HG02798 (cell line): Measurements from ENCODE around the gene CCDC6.
"Not testable (repeated sequence)": the region's sequence is repeated elsewhere in the genome, so short reads cannot be mapped to it uniquely, and the experiment has no call there.

ENCODE experiments used
- ATAC-seq: cut with Tn5 transposase; IDR thresholded peaks from one replicate; pipeline ENCODE4 v1.9.1; 2021; ENCODE audit warnings: mild to moderate bottlenecking; ENCODE audit not compliant: unreplicated experiment, poor library complexity

The CCDC6 gene

DNA sequence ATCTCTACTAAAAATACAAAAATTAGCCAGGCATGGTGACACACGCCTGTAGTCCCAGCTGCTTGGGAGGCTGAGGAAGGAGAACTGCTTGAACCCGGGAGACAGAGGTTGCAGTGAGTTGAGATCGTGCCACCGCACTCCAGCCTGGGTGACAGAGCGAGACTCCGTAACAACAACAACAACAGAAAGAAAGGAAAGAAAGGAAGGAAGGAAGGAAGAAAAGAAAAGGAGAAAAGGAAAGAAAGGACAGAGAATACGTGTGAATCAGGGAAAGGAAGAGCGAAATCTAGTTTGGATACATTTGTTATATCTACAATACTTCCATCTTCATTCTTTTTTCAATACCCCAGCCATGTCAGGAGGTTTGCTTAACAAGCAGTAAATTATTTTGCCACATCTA, 21.5 kb downstream of the CCDC6 start:
- not testable (repeated sequence) for ATAC-seq

DNA sequence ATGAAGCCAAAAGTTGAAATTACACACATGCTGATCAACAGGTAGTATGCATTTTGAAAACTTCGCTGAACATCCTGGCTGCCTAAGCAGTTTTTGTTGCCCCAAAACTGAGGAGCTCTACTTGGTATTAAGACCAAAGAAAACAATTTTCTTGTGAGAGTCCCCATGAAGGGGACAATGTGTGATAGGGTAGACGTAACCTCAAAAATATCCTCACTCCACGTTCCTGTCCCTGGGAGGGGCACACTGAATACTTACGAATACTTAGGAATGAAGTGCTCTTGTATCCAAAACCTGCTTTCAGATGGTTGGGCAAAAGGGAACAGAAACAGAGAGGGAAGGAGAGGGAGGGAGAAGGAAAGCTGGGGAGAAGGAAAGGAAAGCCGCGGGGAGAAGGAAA, 24.7 kb downstream of the CCDC6 start:
- ATAC-seq: no peak

DNA sequence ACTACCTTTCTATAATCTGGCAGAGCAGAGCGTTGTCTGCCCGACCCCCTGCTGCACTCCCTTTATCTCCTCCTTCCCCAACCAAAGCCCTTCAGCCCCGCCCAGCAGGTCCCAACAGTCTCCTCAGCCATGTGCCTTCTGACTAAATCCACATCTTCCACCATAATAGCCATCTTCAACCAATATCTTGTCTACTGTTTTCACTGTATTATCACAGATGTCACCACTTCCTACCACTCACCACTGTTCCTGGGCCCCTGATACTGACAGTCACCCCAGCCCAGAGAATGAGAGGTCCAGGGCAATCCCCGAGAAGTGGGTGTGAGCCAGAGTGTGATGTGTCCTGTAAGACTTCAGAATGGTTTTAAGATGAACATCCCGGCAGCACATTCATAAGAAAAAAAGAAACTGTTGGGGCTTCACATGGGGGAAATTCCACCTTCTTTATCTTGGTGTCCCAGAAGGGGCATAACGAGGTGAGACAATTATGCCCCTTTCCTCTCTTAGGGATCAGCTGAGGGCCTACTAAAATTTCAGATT, 25.3 kb downstream of the CCDC6 start:
- ATAC-seq: peak; percentile 75

DNA sequence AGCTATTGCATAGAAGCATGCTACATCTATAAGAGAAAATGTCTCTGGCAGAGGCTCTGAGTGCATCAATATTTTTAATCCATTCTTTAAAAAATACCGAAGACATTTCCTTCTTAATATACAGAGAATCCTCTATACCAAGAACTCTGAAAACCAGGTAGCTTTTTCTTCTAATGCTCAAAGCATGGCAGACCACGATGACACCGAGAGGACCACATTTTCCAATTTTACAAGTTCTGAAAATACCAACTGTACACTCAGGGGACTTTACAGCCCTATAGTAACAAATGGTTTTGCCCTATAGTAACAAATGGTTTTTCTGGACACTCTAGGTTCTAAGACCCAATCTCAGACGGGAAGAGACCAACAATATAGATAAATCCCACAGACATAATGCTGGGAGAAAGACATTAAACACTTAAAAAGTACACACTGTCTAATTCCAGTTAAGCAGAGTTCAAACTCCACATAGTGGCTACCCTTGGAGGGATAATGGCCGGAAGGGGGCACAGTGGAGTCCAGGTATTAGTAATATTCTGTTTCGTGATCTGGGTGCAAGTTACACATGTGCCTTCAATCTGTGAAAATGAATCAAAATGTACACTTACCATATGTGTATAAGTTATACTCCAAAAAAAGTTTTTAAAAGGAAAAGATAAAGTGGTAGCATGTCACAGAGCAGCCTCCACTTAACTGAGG, 26.2 kb downstream of the CCDC6 start:
- peak; percentile 18 for ATAC-seq

DNA sequence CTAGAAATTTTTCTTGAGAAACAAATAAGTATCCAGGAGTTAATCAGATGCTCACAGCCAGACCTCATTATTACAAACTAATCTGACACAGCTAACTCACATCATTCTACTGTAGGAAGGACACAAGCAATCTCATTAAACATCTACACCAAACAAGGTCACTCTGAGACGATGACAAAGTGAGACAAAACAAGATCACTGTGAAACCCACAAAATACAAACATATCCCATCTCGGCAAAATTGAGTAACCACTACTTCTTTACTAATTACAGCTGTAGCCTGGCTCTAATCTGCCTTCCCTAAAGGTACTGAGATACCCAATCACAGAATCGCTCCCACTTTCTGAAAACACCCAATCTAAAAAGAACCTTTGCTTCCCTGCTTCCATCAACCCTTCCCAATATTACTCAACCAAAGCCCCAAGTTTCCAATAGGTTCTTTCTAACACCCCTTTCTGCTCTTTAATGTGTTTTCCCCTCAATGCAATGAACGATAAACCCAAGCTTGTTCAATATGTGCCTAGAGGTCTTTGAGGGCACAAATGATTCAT, 26.9 kb downstream of the CCDC6 start:
- ATAC-seq: peak; percentile 43

DNA sequence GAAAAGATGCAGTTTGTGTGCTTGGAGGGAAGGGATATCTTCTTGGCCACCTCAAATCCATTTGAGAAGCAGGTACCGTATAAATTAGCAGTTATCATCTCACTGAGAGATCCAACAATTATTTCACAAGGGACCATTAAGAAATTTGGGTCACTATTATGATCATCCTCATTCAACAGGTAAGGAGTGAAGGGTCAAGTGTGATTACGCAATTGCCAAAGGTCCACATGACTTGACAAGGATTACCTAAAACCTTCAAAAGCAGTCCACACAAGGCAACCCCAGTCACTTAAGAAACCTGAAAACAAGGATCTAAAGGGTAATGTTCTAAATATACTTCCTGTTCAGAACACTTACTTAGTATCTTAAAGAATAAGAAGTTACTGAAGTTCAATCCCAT, 27.4 kb downstream of the CCDC6 start:
- ATAC-seq: no peak

DNA sequence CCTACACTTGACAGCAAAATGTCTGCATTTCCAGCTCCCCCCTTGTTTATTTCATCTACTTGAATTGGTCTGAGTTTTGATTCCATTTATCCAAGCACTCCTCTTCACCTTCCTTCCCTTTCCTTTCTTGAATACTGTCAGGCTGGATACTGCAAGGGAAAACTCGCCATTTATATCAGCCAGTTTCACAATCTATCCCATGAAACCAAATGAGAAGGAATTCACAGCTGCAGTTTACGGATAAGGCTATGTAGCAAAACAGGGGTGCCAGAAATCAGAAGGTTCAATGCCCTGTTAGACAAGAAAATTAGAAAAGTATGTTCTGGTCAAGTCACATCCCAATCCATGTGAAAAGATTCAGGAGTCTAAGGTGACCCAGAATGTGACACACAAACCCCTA, 28.1 kb downstream of the CCDC6 start:
- ATAC-seq: no peak

DNA sequence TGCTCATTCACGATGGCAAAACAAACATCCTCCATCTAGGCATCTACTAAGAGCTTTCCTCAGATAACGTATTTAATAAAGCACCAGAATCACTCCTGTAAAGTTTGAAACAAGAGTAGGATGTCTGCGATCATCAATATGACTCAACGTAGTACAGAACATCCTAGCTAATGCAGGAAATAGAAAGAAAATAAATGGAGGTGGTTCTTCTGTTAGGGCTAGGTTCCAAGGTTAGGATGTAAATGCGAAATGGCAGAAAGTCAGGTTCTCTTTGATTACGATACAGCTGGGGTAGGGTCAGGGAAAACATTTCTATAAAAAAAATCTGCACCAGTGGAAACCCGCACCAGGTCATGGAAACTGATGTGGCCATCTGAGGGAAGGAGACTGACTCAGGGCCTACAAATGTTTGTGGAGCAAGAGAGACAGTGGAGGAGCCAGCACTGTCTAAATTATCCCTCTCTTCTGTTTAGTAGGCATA, 29.1 kb downstream of the CCDC6 start:
- no peak for ATAC-seq

DNA sequence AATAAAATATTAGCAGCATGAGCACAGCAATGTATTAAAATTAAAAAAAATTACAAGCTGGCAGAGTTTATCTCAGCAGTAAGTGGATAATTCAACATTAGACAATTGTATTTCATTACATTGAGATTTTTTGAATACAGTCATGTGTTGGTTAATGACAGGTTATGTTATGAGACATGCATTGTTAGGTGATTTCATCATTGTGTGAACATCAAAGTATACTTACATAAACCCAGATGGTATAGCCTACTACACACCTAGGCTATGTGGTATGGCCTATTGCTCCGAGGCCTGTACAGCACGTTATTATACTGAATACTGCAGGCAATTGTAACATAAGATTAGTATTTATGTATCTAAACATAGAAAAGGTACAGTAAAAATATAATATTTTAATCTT, 29.7 kb downstream of the CCDC6 start:
- no peak for ATAC-seq

DNA sequence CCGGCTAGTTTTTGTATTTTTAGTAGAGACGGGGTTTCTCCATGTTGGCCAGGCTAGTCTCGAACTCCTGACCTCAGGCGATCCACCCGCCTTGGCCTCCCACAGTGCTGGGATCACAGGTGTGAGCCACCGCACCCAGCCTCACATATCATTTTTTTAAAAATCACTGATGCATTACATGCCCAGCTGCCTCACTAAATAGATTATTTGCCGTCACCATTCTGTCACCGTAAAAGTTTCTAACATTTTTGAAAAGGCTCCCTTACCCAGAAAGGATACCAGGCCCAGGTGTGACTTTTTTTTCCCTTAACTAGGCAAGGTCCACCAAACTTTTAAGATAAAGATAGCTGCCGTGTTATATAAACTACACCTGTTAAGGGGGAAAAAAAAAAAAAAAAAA, 30.1 kb downstream of the CCDC6 start:
- ATAC-seq: not testable (repeated sequence)

DNA sequence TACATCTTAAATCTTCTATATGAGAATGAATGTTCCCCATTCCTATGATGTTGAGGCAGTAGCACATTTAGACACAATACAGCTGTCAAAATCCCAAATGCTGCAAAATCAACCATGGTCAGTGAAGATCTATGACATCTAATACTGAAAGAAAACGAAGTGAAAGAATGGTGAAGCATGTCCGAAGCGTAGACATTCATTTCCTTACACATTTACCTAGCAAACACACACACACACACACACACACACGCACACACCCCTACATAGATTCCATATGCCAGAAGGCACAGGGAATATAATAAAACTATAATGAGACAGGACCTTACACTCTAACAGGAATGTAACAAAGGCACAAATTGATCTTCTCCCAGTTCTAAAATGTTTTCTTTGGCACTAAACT, 32.5 kb downstream of the CCDC6 start:
- ATAC-seq: peak; percentile 59

DNA sequence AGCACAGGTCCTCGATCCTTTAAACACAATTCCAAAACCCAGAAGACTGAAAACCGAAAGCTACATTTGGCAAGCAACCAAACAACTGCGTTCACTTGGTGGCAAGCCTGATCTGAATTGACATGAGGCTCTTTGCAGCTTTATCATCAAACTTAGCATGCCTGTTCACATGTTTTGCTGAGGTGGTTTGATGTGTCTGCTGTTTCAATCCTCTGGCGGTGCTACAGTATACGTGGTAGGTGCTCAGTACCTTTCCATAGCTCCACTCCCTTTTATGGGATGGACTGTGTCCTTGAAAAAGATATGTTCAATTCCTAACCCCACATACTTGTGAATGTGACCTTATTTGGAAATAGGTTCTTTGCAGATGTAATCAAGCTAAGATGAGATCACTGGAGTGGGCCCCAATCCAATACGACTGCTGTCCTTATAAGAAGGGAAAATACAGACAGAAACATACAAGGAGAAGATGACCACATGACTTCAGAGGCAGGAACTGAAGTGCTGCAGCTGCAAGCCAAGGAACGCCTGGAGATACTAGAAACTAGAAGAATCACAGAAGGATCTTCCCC, 33.4 kb downstream of the CCDC6 start:
- ATAC-seq: no peak

DNA sequence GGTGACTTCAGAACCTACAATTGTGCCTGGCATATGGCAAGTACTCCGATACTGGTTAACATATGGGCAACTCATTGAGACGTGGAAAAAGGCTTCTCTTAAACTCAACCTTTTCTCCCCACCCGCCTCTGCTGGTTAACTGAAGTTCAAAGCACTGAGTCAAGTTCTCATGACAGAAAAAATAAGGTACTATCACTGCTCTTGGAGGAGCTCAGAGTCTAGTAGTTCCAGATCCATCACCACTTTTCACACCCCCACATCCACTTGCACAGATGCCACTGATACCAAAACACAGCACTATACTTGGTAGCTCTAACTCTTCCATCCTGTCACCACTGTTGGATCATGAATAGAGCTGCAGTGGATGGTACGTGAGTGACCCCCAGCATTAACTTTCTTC, 36.2 kb downstream of the CCDC6 start:
- ATAC-seq: no peak

DNA sequence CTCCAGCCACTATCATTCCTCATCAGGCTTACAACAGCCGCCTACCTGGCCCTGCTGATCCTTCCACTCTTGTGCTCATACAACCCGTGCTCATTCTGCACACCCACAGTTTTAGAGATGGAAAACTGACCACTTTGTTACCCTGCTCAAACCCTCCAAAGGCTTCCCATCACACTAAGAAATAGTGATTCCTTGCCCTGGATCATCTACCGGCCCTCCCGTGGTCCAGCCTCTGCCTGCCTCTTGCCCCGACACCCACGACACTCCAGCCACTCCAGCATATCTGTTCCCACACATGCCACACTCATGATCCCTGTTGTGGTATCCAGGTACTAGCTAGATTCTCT, 36.8 kb downstream of the CCDC6 start:
- ATAC-seq: no peak

DNA sequence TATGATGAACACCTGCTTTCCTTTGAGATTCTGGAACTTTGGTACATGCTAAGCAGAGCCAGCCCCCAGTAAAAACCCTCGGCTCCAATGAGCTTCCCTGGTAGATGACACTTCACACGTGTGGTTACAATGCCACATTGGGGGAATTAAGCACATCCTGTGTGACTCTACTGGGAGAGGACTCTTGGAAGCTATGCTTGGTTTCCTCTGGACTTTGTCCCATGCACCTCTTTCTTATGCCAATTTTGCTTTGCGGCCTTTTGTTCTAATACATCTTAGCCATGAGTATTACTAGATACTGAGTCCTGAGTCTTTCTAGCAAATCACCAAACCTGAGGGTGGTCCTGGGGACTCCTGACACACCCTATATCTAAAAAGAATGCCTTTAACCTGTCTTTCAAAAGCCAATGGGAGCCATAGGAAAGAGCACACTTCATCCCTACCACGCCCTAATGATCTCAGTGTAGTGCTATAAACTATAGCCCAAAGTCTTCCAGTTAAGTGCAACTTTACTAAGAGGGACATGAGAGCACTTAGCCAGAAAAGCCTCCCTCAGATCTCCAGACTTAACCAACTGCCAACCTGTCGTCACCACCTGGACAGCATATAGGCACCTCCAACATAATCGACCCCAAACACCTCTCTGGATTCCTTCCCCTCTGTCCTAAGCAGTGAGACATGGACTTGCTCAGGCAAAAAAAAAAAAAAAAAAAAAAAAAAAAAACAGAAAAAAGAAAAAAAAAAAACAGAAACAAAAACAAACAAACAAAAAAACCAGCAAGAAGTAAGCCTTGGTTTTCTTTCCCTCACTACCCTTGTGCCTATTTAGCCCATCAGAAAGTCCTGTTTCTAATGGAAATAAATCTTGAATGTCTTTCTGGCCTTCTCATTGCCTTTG, 37.4 kb downstream of the CCDC6 start:
- no peak for ATAC-seq

DNA sequence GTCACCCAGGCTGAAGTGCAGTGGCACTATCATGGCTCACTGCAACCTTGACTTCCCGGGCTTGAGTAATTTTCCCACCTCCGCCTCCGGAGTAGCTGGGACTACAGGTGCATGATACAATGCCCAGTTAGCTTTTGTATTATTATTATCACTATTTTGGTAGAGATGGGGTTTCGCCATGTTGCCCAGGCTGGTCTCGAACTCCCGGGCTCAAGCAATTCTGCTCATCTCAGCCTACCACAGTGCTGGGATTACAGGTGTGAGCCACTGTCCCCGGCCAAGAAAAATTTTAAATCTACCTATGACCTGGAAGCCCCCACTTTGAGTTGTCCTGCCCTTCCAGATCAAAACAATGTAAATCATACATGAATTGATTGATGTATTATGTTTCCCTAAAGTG, 38.8 kb downstream of the CCDC6 start:
- ATAC-seq: no peak

DNA sequence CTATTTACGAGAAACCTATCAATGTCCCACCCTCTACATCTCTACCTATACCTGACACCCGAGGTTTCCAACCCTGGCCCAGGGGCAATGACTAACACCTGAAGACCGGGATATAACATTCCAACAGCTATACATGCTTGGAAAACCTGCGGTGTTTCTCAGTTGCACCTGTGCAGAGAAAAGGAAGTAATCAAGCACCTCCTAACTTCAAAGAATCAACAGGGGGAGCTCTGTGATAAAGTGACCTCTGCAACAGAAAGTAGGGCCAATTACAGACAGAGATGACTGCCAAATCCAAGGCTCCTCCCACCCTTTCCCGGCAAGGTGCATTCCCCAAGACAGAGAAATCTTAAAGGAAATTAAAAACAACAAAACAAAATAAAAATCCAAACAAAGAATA, 41.3 kb downstream of the CCDC6 start:
- peak; percentile 80 for ATAC-seq

DNA sequence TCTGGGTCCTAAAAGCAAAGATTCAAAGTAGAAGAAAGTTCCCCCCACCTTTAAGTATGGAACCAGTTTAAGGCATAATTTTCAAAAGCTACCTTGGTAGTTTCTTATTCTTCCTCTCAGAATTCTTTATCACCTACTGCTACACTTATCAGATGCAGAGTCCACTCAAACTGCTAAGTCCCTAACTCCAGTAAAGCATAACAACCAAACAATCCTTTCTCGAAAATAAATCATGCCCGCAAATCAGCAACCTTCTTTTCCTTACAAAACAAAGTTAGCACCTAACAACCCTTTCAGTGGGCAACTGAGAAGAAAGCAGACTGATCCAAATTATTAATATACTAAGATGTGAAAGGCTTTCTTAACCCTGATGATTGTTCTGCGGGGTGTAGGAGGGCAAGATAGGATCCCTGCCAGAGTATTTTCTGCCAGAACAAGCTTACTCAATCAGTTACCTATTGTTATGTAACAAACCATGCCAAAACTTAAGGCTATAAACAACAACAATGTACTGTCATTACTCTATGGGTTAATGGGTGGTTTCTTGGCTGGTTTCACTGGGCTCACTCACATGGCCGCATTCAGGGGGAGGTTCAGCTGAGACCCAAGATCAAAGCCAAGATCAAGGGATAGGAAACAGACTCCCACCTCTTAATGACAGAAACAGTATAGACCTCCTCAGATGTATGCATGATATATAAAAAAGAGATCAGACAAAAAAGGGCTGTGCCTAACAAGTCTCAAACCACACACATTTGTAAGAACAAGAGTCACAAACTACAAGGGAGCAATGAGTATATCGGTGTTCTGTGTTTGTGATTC, 42.0 kb downstream of the CCDC6 start:
- ATAC-seq: no peak

DNA sequence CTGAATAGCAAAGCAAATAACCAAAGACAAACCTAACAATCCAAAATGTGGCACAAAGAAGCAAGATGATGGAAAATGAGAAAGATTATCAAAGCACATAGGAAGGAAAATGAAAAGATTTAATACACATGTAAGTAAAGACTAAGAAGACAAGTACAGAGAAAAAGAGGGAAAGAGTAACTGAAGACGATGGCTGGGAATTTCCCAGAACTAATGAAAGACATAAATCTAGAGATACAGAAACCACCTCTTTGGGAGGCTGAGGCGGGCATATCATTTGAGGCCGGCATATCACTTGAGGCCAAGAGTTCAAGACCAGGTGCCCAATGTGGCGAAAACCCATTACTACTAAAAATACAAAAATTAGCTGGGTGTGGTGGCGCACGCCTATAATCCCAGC, 46.8 kb downstream of the CCDC6 start:
- no peak for ATAC-seq

DNA sequence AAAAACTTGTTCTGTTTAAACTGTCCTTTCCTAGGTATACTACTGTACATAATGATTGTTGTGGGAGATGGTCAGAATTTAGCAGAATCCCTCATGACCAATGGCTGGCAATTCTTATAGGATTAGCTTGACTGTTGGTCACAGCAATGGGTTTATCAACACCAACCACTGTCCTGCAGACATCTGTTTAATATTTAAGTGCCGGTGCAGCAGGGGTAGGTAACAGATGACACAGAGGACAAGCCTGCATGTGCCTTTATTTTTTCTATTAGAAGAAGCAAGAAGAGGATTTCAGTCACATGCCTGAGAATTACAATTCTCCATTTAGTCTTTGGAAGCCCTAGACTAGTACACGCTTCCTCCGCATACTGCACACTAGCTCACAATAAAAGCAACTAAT, 48.4 kb downstream of the CCDC6 start:
- no peak for ATAC-seq
